PC-3 (cell line): ENCODE data around the gene AP1M1. TPM values are rescaled to one million over a fixed set of nuclear protein-coding genes. Genes with fewer than 3 reads are reported as not detected.

Experiments
- ATAC-seq: fragments of 200-7000 bp; cut with Tn5 transposase; 2 replicates; pipeline ENCODE4 v1.9.1; 2020; ENCODE audit warnings: mild to moderate bottlenecking, moderate library complexity
- BruUV-seq: library from RNA; stranded (reverse); fragments of 400-500 nt; replicated peaks from 2 replicates; lab custom pipeline; 2021; lab: Mats Ljungman, UMichigan
- CTCF ChIA-PET: fragments of 300-600 bp; sonication (Branson Sonifier 250); formaldehyde crosslinking; loops from one replicate; lab custom pipeline; 2022; ENCODE audit warnings: antibody characterized with exemption; lab: Charles Lee
- POLR2A ChIA-PET: fragments of 300-600 bp; sonication (Branson Sonifier 250); formaldehyde crosslinking; loops from one replicate; lab custom pipeline; 2022; ENCODE audit warnings: antibody characterized with exemption; ENCODE audit not compliant: unreplicated experiment; lab: Charles Lee
- DNase-seq: peaks from one replicate; pipeline ENCODE4 v3.0.0-alpha.2; 2015
- H2AFZ ChIP-seq: fragments of 300-600 bp; sonication (generic); 2 replicates; pipeline ENCODE4 v1.6.0; 2016; ENCODE audit warnings: antibody characterized with exemption, low read length
- H3F3A ChIP-seq: fragments of 300-600 bp; sonication (generic); one replicate; pipeline ENCODE4 v1.6.0; 2017; ENCODE audit warnings: antibody characterized with exemption, low read length, control low read depth, mild to moderate bottlenecking; ENCODE audit not compliant: unreplicated experiment
- H3K27ac ChIP-seq: fragments of 300-600 bp; sonication (generic); 2 replicates; pipeline ENCODE4 v1.5.1; 2016; ENCODE audit warnings: mild to moderate bottlenecking, low read length
- H3K27me3 ChIP-seq: fragments of 300-600 bp; sonication (generic); 2 replicates; pipeline ENCODE4 v1.6.1; 2016; ENCODE audit warnings: low read length, mixed read lengths
- H3K36me3 ChIP-seq: fragments of 300-600 bp; sonication (generic); 2 replicates; pipeline ENCODE4 v1.6.1; 2016; ENCODE audit warnings: low read depth, mixed run types, low read length, mixed read lengths
- H3K4me1 ChIP-seq: fragments of 300-600 bp; sonication (generic); 2 replicates; pipeline ENCODE4 v1.5.1; 2016; ENCODE audit warnings: low read length; ENCODE audit not compliant: insufficient read depth
- H3K4me2 ChIP-seq: fragments of 300-600 bp; sonication (generic); 2 replicates; pipeline ENCODE4 v1.6.0; 2016; ENCODE audit warnings: low read length
- H3K4me3 ChIP-seq: fragments of 300-600 bp; sonication (generic); 2 replicates; pipeline ENCODE4 v1.5.1; 2016; ENCODE audit warnings: mild to moderate bottlenecking, low read length, mixed read lengths
- H3K79me2 ChIP-seq: fragments of 300-600 bp; sonication (generic); 2 replicates; pipeline ENCODE4 v1.6.1; 2017; ENCODE audit warnings: low read length, mixed read lengths
- H3K9ac ChIP-seq: fragments of 300-600 bp; sonication (generic); 2 replicates; pipeline ENCODE4 v1.6.0; 2016; ENCODE audit warnings: mild to moderate bottlenecking, low read length
- H3K9me2 ChIP-seq: fragments of 300-600 bp; sonication (generic); replicated peaks from 2 replicates; pipeline ENCODE4 v1.6.1; 2016; ENCODE audit warnings: mixed run types, low read length, mixed read lengths
- H3K9me3 ChIP-seq: fragments of 300-600 bp; sonication (generic); 2 replicates; pipeline ENCODE4 v1.6.1; 2016; ENCODE audit warnings: low read length, mixed read lengths
- H4K20me1 ChIP-seq: fragments of 300-600 bp; sonication (generic); 2 replicates; pipeline ENCODE4 v1.6.1; 2016; ENCODE audit warnings: low read length, mixed read lengths
- CTCF ChIP-seq: fragments of 300-600 bp; sonication (generic); conservative IDR thresholded peaks from 2 replicates; pipeline ENCODE4 v1.5.1; 2017; ENCODE audit warnings: antibody characterized with exemption, low read depth, mild to moderate bottlenecking, low read length
- EZH2 ChIP-seq: fragments of 300-600 bp; sonication (generic); IDR thresholded peaks from one replicate; pipeline ENCODE4 v1.6.1; 2017; ENCODE audit warnings: antibody characterized with exemption, mild to moderate bottlenecking, low read length; ENCODE audit not compliant: unreplicated experiment
- EZH2phosphoT487 ChIP-seq: fragments of 300-600 bp; sonication (generic); IDR thresholded peaks from 2 replicates; pipeline ENCODE4 v1.6.1; 2018; ENCODE audit warnings: mild to moderate bottlenecking, antibody characterized with exemption, low read length, borderline replicate concordance
- intact Hi-C: fragments of 100-400 bp; cut with micrococcal nuclease; formaldehyde crosslinking; loops from 2 replicates; pipeline ENCODE4 v1.9.0; 2023
- total RNA-seq: library from RNA; depleted of rRNA; stranded (reverse); fragments of >200 nt; gene quantifications from 2 replicates; pipeline ENCODE4 v1.2.3, GENCODE V29; 2014

The AP1M1 gene
- total RNA-seq, 1 experiment from 2014 or later: 104 TPM

GRCh38 chr19:16260812-16261161 is 63.1 kb downstream of the AP1M1 start:
- Histone ChIP-seq H4K20me1 (no peaks in the 10 kb centered on the region), H3F3A (no peaks in the 10 kb centered on the region), H3K9me3 (no peaks in the 10 kb centered on the region), H3K27me3 (no peaks in the 10 kb centered on the region), H3K79me2 (no peaks in the 10 kb centered on the region), H2AFZ (no peak overlapping the region), H3K27ac (no peak overlapping the region), H3K4me2 (no peak overlapping the region), H3K4me3 (no peak overlapping the region), H3K9me2 (no peaks in the 10 kb centered on the region), H3K9ac (no peak overlapping the region), H3K4me1 (no peaks in the 10 kb centered on the region), H3K36me3 (no peaks in the 10 kb centered on the region)
- no TSS peak for BruUV-seq
- DNase-seq (no peak), ATAC-seq (no peak)
- intact Hi-C loops: no loop called here
- ChIA-PET CTCF (no interaction called here), POLR2A (no interaction called here)
- TF ChIP-seq EZH2 (no peak), CTCF (no peak), EZH2phosphoT487 (no peak)

GRCh38 chr19:16261584-16262368 is 64.1 kb downstream of the AP1M1 start:
- Histone ChIP-seq H3K79me2 (no peaks in the 10 kb centered on the region), H3K9me2 (no peaks in the 10 kb centered on the region), H3K4me1 (no peaks in the 10 kb centered on the region), H4K20me1 (no peaks in the 10 kb centered on the region), H3K9me3 (no peaks in the 10 kb centered on the region), H3F3A (no peaks in the 10 kb centered on the region), H3K27me3 (no peaks in the 10 kb centered on the region), H3K4me3 (no peak overlapping the region), H2AFZ (no peak overlapping the region), H3K27ac (no peak overlapping the region), H3K36me3 (no peaks in the 10 kb centered on the region), H3K9ac (no peak overlapping the region), H3K4me2 (no peak overlapping the region)
- CTCF ChIA-PET: interaction anchor here (0.6 kb wide), 1 partner anchor 53 kb away, joined by 3 read pairs; no protein-coding TSS in a partner anchor
- ATAC-seq (no peak), DNase-seq (no peak)
- intact Hi-C loops: no loop called here
- POLR2A ChIA-PET: no interaction called here
- BruUV-seq: no TSS peak
- no peak for TF ChIP-seq CTCF
- TF ChIP-seq EZH2: no peak
- TF ChIP-seq EZH2phosphoT487: no peak

- Histone ChIP-seq H3K27me3 (no peaks in the 10 kb centered on the region), H3K27ac (no peak overlapping the region), H3K4me2 (no peak overlapping the region), H3K4me3 (no peak overlapping the region), H3K9ac (no peak overlapping the region), H3K9me3 (no peaks in the 10 kb centered on the region), H3K9me2 (no peaks in the 10 kb centered on the region), H3F3A (no peaks in the 10 kb centered on the region), H2AFZ (no peak overlapping the region), H3K79me2 (no peaks in the 10 kb centered on the region), H4K20me1 (no peaks in the 10 kb centered on the region), H3K4me1 (no peaks in the 10 kb centered on the region), H3K36me3 (no peaks in the 10 kb centered on the region)
- intact Hi-C loops: no loop called here
- CTCF ChIA-PET: interaction anchor here (0.6 kb wide), 1 partner anchor 52 kb away, joined by 3 read pairs; no protein-coding TSS in a partner anchor
- BruUV-seq: no TSS peak
- DNase-seq (no peak), ATAC-seq (no peak)
- TF ChIP-seq CTCF (no peak), EZH2phosphoT487 (no peak), EZH2 (no peak)
- POLR2A ChIA-PET: no interaction called here
Observed at GRCh38 chr19:16262618-16263017, 64.9 kb downstream of the AP1M1 start.
